ENCODE measurements around the gene XXYLT1. TPM values are rescaled to one million over a fixed set of nuclear protein-coding genes. Genes with fewer than 3 reads are reported as not detected.

Gene XXYLT1
- total and polyA plus RNA-seq, 12 donors, result 6.2 to 14.6 (median 9.3) TPM

DNA sequence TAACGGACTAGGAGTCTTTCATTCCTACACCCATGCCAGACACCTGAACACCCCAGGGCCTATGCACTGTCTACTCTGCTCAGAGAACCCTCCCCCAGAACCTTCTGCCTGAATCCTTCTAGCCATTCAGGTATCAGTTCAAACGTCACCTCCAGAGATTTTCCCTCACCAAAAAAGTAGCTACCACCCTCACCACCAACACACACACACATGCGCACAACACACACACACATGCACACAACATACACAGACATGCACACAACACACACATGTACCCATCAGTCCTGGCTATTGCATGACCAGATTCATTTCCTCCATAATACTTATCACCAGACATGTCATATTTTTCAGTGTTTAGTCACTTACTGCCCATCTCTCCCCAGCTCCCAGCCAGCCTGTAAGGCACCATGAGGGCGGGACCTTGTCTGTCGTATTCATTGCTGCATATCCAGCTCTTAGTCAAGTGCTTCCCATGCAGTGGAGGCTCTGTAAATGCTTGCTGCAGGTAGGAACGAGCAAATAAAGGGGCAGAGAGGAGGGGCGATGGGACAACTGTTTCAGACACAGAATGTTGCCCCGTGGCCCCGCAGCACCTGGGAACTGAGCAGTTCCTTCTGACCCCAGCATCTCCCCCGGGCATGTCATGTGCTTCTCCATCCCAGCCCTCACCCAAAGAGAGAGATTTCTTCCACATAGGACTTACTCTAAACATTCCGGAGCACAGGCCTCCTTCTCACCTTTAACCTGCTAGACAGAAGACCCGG is 29.2 kb downstream of the XXYLT1 start:
- H3K9me3 ChIP-seq (replicated peaks in 1 of 3), result no peaks in the 10 kb centered on the region
- 89 to 95% (median 92%) methylated on average over 12 of the region's 12 CpGs for WGBS, 4 donors
- TF ChIP-seq POLR2A (IDR thresholded peaks at IDR 0.05), result no peak
- TF ChIP-seq, protein P1, sequence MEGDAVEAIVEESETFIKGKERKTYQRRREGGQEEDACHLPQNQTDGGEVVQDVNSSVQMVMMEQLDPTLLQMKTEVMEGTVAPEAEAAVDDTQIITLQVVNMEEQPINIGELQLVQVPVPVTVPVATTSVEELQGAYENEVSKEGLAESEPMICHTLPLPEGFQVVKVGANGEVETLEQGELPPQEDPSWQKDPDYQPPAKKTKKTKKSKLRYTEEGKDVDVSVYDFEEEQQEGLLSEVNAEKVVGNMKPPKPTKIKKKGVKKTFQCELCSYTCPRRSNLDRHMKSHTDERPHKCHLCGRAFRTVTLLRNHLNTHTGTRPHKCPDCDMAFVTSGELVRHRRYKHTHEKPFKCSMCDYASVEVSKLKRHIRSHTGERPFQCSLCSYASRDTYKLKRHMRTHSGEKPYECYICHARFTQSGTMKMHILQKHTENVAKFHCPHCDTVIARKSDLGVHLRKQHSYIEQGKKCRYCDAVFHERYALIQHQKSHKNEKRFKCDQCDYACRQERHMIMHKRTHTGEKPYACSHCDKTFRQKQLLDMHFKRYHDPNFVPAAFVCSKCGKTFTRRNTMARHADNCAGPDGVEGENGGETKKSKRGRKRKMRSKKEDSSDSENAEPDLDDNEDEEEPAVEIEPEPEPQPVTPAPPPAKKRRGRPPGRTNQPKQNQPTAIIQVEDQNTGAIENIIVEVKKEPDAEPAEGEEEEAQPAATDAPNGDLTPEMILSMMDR (IDR thresholded peaks at IDR 0.05), result no peak
- H3K36me3 ChIP-seq (replicated peaks in 1 of 2), result no peaks in the 10 kb centered on the region
- DNase-seq, result peak in 3 of 7 donors; percentile 5 to 45 (median 16)
- intact Hi-C loops (cut with DNase I), result no loop called here
- peak overlapping the region in 1 of 5 donors; percentile 81 for H3K27ac ChIP-seq
- H3K4me1 ChIP-seq (replicated peaks in 1 of 2), result peaks cover 0 to 26% of the 10 kb centered on the region in 2 donors
- H3K27me3 ChIP-seq, result no peaks in the 10 kb centered on the region
- H3K4me3 ChIP-seq, result no peak overlapping the region

DNA sequence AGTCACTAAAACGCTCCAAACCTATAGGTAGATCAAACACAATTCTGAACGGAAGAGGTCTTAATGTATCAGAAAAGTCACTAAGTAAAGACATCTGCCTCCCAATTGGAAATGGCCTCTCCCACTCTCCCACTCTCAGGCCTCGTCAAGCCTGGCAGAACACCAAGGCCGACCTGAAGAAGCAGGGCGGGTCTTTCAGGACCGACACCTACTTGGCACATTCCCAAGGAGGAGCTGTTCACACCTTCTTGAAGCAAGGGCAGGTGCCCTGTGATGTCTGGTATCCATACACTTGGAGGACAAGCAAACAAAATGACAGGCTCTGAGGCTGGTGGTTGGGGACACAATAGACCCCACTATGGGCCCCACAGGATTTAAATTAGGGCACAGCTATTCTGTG is 30.0 kb downstream of the XXYLT1 start:
- Histone ChIP-seq H3K27me3 (no peaks in the 10 kb centered on the region), H3K27ac (peak overlapping the region in 3 of 5 donors; percentile 7 to 86 (median 81)), H3K4me3 (no peak overlapping the region), H3K9me3 (replicated peaks in 1 of 3) (no peaks in the 10 kb centered on the region), H3K4me1 (replicated peaks in 1 of 2) (peaks cover 0 to 26% of the 10 kb centered on the region in 2 donors), H3K36me3 (replicated peaks in 1 of 2) (no peaks in the 10 kb centered on the region)
- TF ChIP-seq POLR2A (IDR thresholded peaks at IDR 0.05), result no peak
- TF ChIP-seq, protein P1 (IDR thresholded peaks at IDR 0.05), result no peak
- 84 to 91% (median 87%) methylated on average over 5 to 6 of the region's 6 CpGs for WGBS, 4 donors
- intact Hi-C loops (cut with DNase I), result no loop called here
- DNase-seq, result peak in 3 of 7 donors; percentile 26 to 57 (median 33)

DNA sequence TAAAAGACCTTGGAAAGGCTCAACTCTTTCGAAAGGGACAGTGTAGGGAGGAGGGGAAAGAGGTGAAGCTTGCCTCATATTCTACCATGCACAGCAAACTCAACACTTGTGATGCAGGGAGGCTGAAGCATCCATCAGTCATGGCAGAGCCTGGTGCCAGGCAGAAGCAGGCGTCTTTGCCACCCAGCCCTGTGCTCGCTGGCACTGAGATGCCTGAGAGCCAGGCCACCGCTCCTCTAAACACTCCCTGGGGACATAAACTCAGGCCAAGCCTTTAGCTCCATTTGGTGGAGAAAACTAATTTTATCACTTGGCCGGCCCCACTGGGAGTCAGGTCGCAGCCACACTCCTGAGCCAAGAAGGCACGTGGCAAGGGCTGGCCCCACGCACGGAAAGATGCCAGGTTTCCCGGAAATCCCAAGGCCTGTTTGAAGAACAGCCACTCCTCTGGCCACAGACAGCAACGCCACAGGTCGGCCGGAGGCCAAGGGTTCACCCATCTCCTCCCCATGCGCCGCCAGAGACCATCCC is 30.7 kb downstream of the XXYLT1 start:
- Histone ChIP-seq H3K27ac (peak overlapping the region in 3 of 5 donors; percentile 7 to 86 (median 81)), H3K36me3 (replicated peaks in 1 of 2) (no peaks in the 10 kb centered on the region), H3K4me1 (replicated peaks in 1 of 2) (peaks cover 0 to 26% of the 10 kb centered on the region in 2 donors), H3K27me3 (no peaks in the 10 kb centered on the region), H3K4me3 (no peak overlapping the region), H3K9me3 (replicated peaks in 1 of 3) (no peaks in the 10 kb centered on the region)
- peak; percentile 35 to 91 (median 71) for DNase-seq
- intact Hi-C loops (cut with DNase I), result no loop called here
- TF ChIP-seq, protein P1 (IDR thresholded peaks at IDR 0.05), result no peak
- TF ChIP-seq POLR2A (IDR thresholded peaks at IDR 0.05), result no peak
- WGBS, 4 donors, result 60 to 76% (median 65%) methylated on average over 4 to 15 of the region's 15 CpGs

DNA sequence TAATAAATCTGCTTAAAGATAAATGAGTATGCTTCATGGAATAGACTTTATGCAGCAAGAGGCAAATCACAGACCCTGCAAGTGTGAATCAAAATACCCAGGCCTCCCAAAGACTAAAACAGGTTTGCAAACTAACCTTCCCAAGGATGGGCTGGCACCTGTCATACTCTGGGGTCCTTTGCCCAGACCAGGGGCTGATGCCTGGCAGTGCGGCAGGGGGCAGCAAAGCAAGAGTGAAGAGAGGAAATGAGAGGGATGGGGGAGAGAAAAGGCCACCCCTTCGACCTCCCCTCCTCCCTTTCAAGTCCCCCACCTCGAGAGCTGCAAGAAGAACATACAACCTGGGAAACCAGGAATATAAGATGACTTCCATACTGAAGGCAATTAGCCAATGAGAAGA is 31.8 kb downstream of the XXYLT1 start:
- no peak for TF ChIP-seq POLR2A (IDR thresholded peaks at IDR 0.05)
- TF ChIP-seq, protein P1 (IDR thresholded peaks at IDR 0.05), result no peak
- 75 to 95% (median 88%) methylated on average over 3 of the region's 3 CpGs for WGBS, 4 donors
- DNase-seq, result peak in 1 of 7 donors; percentile 17
- H3K9me3 ChIP-seq (replicated peaks in 1 of 3), result no peaks in the 10 kb centered on the region
- no peaks in the 10 kb centered on the region for H3K36me3 ChIP-seq (replicated peaks in 1 of 2)
- intact Hi-C loops (cut with DNase I), result no loop called here
- no peak overlapping the region for H3K4me3 ChIP-seq
- H3K27ac ChIP-seq, result peak overlapping the region in 3 of 5 donors; percentile 7 to 86 (median 81)
- H3K27me3 ChIP-seq, result no peaks in the 10 kb centered on the region
- peaks cover 0 to 26% of the 10 kb centered on the region in 2 donors for H3K4me1 ChIP-seq (replicated peaks in 1 of 2)

All from adrenal gland (tissue), 12 donors.